GM12872 (cell line): ENCODE measurements around the gene FASTK.

Source experiments
- CTCF ChIP-seq: IDR thresholded peaks from 3 replicates; pipeline ENCODE4 v1.5.1; 2011; ENCODE audit warnings: low read depth, mild to moderate bottlenecking, low read length, moderate library complexity; ENCODE audit not compliant: insufficient read depth

FASTK gene

GRCh38 chr7:151087245-151088018, 6.8 kb upstream of the FASTK start:
- TF ChIP-seq CTCF: 0 out of 3 replicates have a peak, but pooled peaks have one; percentile 13

- no peak for TF ChIP-seq CTCF
Measured at GRCh38 chr7:151086802-151087244, 6.2 kb upstream of the FASTK start.

- TF ChIP-seq CTCF: no peak
Measured at GRCh38 chr7:151085691-151086620, 5.3 kb upstream of the FASTK start, which contains the start of gene AGAP3. Gene AGAP3, plus strand, starts transcription at chr7:151086475. Its CDS starts 267 bp downstream, at chr7:151086742.

DNA sequence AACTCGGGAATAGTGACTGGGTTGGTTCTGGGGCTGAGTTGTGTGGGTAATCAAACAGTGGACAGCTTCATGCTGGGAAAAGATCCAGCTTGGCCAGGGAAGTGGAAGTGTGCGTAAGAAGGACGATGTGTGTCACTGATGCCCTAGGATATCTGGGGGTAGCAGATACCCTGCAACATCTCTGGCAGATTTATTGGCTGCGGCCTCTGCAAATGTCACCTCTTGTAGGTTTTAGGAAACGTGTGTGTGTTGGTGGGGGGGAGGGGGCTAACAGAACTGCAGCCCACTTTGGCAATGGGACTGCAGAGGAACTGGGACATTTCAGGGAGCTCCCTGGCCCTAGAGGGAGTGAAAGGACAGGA, 4.7 kb upstream of the FASTK start:
- TF ChIP-seq CTCF: no peak

DNA sequence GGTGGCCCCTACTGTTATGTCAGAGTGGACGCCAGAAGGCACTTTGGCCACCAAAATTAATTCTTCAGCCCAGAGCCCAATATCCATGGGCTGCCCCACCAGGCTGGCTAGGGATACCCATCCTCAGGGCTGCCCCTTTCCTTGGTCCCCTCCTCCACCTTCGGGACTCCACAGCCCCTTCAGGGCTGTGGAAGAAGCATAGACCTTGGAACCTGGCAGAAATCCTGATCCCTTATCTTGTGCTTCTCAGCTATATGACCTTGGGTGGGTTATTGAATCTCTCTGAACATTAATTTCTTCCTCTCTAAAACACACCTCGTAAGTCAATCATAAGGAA, 3.2 kb upstream of the FASTK start:
- no peak for TF ChIP-seq CTCF

GRCh38 chr7:151083071-151083823, 2.6 kb upstream of the FASTK start, which contains the start of gene TMUB1:
Gene TMUB1, minus strand, starts transcription at chr7:151083493. Its CDS starts 930 bp downstream, at chr7:151082563.
- no peak for TF ChIP-seq CTCF
